ENCODE data around the gene CORO2A. TPM values are rescaled to one million over a fixed set of nuclear protein-coding genes. Genes with fewer than 3 reads are reported as not detected.

Gene CORO2A
- total RNA-seq, 2 donors from 2014 or later = 31.2 to 45.3 TPM

- H3K36me3 ChIP-seq = peaks cover 0 to 7% of the 10 kb centered on the region in 2 donors
- no peak for DNase-seq (ENCODE audit: low spot score)
- H3K9me3 ChIP-seq = no peaks in the 10 kb centered on the region
- H3K27ac ChIP-seq = peak overlapping the region; percentile 49 to 80
- H3K4me3 ChIP-seq = no peak overlapping the region
- WGBS = 97% methylated on average over 3 of the region's 3 CpGs
- H3K27me3 ChIP-seq (replicated peaks; ENCODE audit: insufficient read depth) = no peaks in the 10 kb centered on the region
- intact Hi-C loops (cut with DNase I) = loop anchor here (5.0 kb wide), 1 partner anchor 36 kb away; no protein-coding TSS in a partner anchor
- TF ChIP-seq CTCF (IDR thresholded peaks at IDR 0.05) (no peak), POLR2AphosphoS5 (IDR thresholded peaks at IDR 0.05) (no peak), POLR2A (IDR thresholded peaks at IDR 0.05) (no peak)
- no peaks in the 10 kb centered on the region for H3K4me1 ChIP-seq (replicated peaks)
Observed at GRCh38 chr9:98216391-98216790, 24.0 kb upstream of the CORO2A start.

- Histone ChIP-seq H3K27me3 (replicated peaks; ENCODE audit: insufficient read depth) (no peaks in the 10 kb centered on the region), H3K36me3 (peaks cover 0 to 5% of the 10 kb centered on the region in 2 donors), H3K27ac (peak overlapping the region; percentile 49 to 80), H3K9me3 (no peaks in the 10 kb centered on the region), H3K4me3 (no peak overlapping the region), H3K4me1 (replicated peaks) (no peaks in the 10 kb centered on the region)
- no peak for TF ChIP-seq POLR2A (IDR thresholded peaks at IDR 0.05)
- TF ChIP-seq CTCF (IDR thresholded peaks at IDR 0.05) = peak in 2 of 4 experiments; percentile 29 to 39
- no peak for TF ChIP-seq POLR2AphosphoS5 (IDR thresholded peaks at IDR 0.05)
- WGBS = 76% methylated on average over 9 of the region's 9 CpGs
- DNase-seq (ENCODE audit: low spot score) = no peak
- intact Hi-C loops (cut with DNase I) = loop anchor here (5.0 kb wide), 1 partner anchor 36 kb away; no protein-coding TSS in a partner anchor
Observed at GRCh38 chr9:98215821-98216220, 23.4 kb upstream of the CORO2A start.

- 33% methylated on average over 5 of the region's 5 CpGs for WGBS
- Histone ChIP-seq H3K27ac (peak overlapping the region; percentile 49 to 80), H3K4me1 (replicated peaks) (no peaks in the 10 kb centered on the region), H3K4me3 (no peak overlapping the region), H3K9me3 (no peaks in the 10 kb centered on the region), H3K27me3 (replicated peaks; ENCODE audit: insufficient read depth) (no peaks in the 10 kb centered on the region), H3K36me3 (no peaks in the 10 kb centered on the region)
- no peak for DNase-seq (ENCODE audit: low spot score)
- intact Hi-C loops (cut with DNase I) = loop anchor here (5.0 kb wide), 1 partner anchor 37 kb away; no protein-coding TSS in a partner anchor
- TF ChIP-seq CTCF (IDR thresholded peaks at IDR 0.05) (no peak), POLR2A (IDR thresholded peaks at IDR 0.05) (no peak), POLR2AphosphoS5 (IDR thresholded peaks at IDR 0.05) (no peak)
Observed at GRCh38 chr9:98215271-98215670, 22.8 kb upstream of the CORO2A start.

GRCh38 chr9:98214811-98215210 lies 22.4 kb upstream of the CORO2A start:
- Histone ChIP-seq H3K27ac (peak overlapping the region; percentile 49 to 80), H3K36me3 (no peaks in the 10 kb centered on the region), H3K27me3 (replicated peaks; ENCODE audit: insufficient read depth) (no peaks in the 10 kb centered on the region), H3K4me1 (replicated peaks) (no peaks in the 10 kb centered on the region), H3K4me3 (no peak overlapping the region), H3K9me3 (no peaks in the 10 kb centered on the region)
- intact Hi-C loops (cut with DNase I) = loop anchor here (5.0 kb wide), 1 partner anchor 37 kb away; no protein-coding TSS in a partner anchor
- 31% methylated on average over 6 of the region's 6 CpGs for WGBS
- TF ChIP-seq POLR2A (IDR thresholded peaks at IDR 0.05) (peak; percentile 60), CTCF (IDR thresholded peaks at IDR 0.05) (no peak), POLR2AphosphoS5 (IDR thresholded peaks at IDR 0.05) (peak; percentile 81)
- DNase-seq (ENCODE audit: low spot score) = peak; percentile 80

- 81% methylated on average over 3 of the region's 3 CpGs for WGBS
- intact Hi-C loops (cut with DNase I) = no loop called here
- Histone ChIP-seq H3K36me3 (no peaks in the 10 kb centered on the region), H3K9me3 (no peaks in the 10 kb centered on the region), H3K27ac (peak overlapping the region; percentile 29 to 52), H3K27me3 (replicated peaks; ENCODE audit: insufficient read depth) (no peaks in the 10 kb centered on the region), H3K4me3 (no peak overlapping the region), H3K4me1 (replicated peaks) (no peaks in the 10 kb centered on the region)
- no peak for TF ChIP-seq CTCF (IDR thresholded peaks at IDR 0.05)
- TF ChIP-seq POLR2A (IDR thresholded peaks at IDR 0.05) = no peak
- TF ChIP-seq POLR2AphosphoS5 (IDR thresholded peaks at IDR 0.05) = peak; percentile 64
- peak; percentile 39 for DNase-seq (ENCODE audit: low spot score)
Observed at GRCh38 chr9:98211260-98211659, 18.8 kb upstream of the CORO2A start.

All from prostate gland (tissue), 2 donors.